NCI-H2029 treated with DMSO at 0.1 percent for 48 hours (cell line): ENCODE measurements around the gene DCP2.
A peak's percentile ranks its signal among the peaks of the same experiment; 100 is the strongest.

ENCODE experiments used
- DNase-seq: peaks from one replicate; lab custom pipeline; 2025; lab: John Stamatoyannopoulos, UW

The DCP2 gene

DNA sequence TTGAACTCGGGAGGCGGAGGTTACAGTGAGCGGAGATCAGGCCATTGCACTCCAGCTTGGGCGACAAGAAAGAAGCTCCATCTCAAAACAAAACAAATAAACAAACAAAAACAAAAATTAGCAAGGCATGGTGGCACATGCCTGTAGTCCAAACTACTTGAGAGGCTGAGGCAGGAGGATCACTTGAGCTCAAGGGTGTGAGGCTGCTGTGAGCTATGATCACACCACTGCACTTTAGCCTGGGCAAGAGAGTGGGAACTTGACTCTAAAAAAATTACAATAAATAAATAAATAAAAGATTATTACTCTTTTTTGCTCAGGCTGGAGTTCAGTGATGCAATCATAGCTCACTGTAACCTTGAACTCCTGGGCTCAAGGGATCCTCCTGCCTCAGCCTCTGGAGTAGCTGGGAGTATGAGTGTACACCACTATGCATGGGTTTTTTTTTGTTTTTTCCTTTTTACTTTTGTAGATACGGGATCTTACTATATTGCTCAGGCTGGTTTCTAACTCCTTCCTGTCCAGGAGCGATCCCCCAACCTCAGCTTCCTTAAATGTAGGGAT lies 9.0 kb upstream of the DCP2 start:
- DNase-seq, result no peak

DNA sequence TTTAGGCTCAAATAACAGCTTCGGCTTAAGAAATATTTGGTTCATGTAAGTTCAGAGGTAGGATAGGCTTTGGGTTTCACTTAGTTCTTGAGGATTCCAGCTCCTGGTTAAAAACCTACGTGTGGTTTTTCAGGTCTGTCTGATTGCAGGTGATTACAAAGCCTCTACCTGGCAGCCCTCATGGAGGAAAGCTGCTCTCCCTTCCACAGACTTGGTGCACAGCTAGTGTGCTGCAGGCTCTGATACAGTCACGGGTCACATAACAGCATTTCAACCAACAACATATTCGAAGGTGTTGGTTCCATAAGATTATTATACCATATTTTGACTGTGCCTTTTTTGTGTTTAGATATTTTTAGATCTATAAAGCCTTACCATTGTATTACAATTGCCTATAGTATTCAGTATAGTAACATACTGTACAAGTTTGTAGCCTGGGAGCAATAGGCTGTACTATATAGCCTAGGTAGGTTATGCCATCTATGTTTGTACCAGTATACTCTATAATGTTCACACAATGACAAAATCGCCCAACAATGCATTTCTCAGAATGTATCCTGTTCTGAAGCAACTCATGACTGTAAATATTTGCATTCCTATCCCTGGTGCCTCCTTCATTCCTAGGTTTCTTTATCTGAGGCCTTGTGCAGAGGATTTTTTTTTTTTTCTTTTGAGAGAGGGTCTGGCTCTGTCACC lies 8.0 kb upstream of the DCP2 start:
- DNase-seq, result no peak

DNA sequence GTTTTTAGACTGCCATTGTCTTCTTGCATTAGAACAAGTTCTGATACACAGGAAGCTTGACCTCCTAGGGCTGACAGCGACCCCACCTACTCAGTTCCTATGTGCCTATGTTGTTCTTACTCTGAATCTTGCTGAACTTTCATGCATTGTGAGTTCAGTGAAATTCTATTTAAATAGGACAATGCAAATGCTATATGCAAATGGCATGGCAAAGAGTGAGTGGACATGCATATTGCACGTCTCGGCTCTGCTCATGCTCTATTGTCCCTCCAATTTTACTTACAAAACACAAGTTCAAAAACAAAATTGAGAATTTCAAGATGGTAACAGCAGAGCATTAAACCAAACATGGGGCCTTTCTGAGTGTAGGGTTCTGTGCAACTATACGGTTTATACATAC lies 5.3 kb upstream of the DCP2 start:
- no peak for DNase-seq

DNA sequence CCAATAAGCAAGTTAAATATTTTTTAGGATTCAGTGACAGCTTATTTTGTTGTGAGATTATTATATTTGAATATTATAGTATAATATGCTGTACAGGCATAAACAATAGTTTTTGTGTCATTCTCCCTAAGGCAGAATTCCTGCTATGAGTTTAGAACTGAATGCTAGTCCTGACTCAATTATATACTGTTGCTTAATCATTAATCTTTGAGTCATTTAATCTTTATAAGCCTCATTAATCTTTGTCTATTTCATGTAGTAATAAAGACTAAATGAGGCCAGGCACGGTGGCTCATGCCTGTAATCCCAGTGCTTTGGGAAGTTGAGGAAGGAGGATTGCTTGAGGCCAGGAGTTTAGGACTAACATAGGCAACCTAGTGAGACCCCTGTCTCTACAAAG lies 3.6 kb upstream of the DCP2 start:
- no peak for DNase-seq

DNA sequence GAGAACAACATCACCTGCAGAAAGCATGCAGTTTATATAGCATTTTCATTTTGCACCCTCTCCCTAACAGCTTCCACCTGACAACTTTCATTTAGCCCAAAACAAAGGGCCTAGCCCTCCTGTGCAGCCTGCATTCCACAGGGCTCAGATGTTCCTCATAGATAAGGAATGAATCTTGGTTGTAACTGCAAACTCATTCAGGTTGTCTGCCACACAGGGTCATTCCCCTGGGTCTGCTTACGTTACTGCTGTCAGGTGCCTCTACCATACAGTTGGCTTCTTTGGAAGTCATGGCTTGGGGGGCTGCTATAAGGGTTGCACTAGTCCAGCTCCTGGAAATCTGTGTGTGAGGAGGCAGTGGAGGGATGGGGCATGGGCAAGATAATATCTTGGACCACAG lies 2.7 kb upstream of the DCP2 start:
- no peak for DNase-seq

DNA sequence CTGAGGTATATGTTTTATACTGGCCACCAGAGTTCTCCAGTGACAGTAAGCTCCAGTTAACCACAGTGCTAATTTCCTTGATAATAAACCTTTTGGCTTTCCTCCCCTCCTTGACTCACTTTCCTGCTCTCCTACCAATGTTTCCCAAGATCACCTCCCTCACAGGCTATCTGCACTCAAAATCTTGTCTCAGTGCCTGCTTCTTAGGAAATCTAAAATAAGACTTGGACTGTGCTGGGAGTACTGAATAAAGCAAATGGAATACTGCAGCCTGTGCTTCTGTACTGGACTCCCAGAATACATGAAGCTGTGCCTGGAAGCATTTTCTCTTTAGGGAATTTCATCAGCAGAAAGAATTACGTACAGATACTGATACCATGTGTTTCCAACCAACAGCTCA lies 1.7 kb upstream of the DCP2 start:
- DNase-seq, result no peak

DNA sequence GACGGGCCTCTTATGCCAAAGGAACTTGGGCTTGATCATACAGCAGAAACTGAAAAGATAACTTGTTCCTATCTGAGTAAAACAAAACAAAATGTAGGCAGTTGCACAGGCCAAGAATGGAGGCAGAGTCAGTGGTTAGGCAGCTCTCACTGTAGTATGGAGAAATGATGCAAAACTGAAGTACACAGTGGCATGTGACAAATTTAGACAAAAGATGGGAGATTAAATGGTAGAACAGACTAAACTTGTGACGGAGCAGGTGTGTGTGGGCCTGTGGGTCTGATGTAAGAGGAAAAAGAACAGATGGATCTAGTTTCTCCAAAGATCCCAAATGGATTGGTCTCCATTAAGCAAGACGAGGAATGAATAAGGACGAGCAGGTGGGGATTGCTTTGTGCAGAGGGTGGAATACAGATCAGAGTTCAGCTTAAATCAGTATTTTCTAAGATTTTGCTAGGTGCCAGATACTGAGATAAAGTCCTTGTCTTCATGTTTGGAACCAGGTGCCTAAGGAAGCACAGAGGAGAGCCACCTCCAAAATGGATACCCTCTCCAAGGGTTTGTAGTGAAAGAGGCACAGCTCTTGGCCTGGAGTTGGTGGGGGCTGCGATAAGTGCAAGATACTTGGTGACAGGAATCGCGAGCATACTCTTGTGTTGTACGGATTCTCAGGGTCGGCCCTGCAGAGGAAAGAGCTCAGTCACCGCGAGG lies 722 bp upstream of the DCP2 start:
- DNase-seq, result peak; percentile 84

DNA sequence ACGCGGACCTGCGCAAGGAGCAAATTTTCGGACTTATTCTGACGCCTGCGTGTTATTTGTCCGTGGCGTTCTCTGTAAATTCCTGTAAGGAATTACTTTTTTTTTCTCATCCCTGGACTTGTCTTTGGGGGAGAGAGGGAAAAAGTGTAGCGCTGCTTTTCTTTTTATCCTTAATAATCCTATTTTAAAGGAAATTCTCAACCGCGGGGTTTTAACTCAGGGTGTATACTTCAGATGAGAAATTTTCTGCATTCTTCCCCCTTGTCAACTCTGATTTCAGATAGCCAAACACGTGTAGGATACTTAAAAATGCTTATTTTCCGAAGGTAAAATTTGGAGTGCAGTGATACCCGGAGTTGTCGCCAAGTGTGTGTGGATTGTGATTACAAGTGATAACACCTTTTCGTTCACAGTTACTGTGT lies 853 bp downstream of the DCP2 start:
- DNase-seq, result no peak

DNA sequence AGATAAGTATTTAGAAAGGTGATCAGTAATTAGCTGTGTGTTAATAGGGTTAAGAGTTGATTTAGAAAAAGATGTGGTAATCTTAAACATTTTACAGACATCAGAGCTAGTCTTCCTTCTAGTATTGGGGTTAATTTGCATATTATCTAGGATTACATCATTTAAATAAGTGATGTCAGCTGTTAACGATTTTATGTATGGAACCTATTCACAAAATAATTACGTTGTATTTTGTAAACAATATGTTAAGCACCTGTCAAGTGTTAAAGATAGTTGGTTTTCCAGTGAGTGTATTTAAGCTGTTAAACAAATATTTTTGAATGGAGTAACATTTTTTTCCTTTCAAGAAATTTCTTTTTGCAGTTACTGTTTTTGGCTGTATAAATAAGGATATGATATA lies 2.2 kb downstream of the DCP2 start:
- DNase-seq, result no peak

DNA sequence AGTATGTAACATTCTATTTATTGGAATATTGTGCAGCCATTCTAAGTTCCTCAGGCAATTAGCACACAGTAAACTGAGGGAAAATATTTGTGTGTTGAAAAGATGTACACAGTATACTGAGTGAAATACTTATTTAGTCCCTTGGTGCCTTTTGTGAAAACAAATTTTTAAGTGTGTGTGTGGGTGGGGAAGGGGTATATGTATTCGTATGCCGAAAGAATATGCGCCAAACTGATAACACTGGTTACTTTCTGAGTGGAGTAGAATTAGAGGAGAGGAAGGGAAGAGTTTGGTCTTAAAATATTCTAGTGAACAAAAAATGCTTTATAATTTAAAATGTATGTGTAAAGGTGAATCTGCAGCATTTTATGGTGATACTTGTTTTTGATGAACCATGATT lies 3.1 kb downstream of the DCP2 start:
- DNase-seq, result no peak

DNA sequence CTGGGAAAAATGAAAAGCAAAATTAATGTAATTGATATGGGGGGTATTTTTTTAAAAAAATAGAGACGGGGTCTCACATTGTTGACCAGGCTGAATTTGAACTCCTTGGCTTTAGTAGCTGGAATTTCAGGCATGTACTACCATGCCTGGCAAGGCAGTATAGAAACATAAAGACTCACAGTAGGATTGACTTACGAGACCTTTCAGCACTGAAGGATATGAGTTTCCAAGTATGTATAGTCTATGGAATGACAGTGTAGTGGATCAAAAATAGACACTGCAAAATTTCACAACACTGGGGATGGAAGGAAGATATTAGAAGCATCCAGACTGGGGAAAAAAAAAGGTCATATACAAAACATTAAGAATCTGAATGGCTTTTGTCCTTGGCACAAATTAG lies 6.8 kb downstream of the DCP2 start:
- no peak for DNase-seq

DNA sequence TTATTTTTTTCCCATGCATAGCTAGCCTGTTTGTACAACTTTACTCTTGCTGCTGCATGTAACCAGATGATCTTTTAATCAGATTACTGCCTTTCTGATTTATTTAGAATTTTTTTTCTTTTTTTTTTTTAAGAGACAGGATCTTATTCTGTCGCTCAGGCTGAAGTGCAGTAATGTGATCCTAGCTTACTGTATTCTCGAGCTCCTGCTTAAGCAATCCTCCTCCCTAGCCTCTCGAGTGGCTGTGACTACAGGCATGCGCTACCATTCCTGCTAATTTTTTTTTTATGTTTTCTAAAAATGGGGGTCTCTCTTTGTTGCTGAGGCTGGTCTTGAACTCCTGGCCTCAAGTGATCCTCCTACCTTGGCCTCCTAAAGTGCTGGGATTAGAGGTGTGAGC lies 9.6 kb downstream of the DCP2 start:
- no peak for DNase-seq

DNA sequence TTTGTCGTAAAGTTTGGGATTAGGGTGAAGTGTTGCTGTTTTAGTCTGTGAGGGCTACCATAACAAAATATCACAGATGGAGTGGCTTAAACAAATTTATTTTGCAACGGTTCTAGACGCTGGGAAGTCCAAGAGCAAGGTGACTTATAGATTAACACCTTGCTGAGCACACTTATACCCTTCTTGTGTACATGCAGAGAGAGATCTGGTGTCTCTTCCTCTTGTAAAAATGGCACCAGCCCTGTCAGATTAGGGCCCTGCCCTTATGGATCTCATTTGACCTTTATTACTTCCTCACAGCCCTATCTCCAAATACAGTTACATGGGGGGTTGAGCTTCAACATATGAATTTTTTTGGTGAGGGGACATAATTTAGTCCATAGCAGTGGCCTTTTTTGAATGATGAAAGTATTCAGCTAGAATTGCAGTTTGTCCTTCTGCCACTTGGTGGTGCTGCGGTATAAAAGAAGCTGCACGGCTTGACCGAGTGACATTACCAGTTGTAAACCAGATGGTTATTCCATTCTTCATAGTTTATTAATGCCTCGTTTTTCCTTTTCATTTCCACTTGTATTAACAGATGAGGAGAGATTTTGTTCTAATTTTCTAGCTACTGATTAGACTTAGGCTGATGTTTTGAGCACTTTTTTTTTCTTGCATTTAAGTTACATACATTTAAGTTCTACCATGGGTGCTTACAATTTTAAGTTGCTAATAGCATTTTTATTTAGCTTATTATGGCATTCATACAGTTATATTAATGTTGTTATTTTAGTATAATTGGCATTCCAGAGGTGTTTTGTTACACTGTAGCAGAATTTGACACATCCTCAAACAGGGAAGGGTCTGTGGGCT lies 19.4 kb downstream of the DCP2 start:
- no peak for DNase-seq

DNA sequence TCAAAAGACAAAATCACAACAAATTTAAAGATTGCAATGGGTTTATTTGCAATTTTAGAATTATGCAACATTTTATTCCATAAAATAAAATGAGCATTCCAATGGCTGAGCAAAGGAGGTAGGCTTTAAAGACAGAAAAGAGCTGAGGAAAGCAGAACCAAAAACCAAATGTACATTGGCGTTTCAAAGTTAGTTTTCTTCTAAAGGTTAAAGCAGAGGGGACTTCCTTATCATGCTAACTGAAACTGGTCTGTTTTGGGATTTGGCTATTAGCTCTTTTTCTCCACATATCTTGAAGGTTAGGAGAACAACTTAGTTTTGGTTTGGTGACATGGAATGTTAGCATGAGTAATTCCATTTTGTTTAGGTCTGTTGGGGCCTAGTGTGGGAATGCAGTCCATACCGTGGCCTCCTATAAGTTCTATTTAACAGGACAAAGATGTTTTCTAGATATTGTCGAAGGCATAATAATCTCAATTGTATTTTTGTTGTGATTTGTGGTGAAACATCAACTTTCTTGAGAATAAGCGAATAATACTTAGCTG lies 20.3 kb downstream of the DCP2 start:
- no peak for DNase-seq

DNA sequence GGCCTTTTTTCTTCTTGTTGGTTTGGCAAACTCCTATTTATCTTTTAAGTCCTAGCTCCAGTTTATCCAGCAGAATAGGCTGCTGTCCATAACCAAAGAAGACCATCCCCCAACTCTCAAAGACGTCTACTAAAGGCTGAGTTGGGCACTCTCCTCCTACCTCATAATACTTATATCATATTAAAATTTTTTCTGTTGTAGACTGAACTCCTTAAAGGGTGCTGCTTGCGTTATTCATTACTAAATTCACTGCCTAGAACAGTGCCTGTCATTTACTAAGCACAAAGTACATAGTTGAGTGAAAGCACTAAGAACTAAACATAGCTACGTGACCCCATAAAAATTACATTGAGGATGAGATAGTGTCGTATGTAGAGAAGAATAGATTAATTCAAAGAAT lies 21.7 kb downstream of the DCP2 start:
- no peak for DNase-seq

DNA sequence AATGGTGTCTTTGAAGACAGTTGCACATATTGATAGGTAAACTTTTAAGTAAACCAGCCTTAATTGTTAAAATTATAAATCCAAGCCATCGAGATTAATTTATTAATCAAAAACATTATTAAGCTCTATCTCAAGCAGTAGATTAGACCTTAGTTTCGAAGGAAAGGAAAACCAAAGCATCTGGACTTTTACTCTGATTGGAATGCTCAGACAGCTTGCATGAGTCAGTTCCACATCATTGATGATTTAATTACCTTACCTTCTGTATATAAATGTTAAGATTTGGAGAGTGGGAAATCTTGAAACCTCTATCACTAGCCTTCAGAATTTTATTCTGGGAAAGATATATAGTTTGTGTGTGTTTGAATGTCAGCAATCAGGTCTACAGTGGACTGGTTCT lies 23.9 kb downstream of the DCP2 start:
- no peak for DNase-seq

DNA sequence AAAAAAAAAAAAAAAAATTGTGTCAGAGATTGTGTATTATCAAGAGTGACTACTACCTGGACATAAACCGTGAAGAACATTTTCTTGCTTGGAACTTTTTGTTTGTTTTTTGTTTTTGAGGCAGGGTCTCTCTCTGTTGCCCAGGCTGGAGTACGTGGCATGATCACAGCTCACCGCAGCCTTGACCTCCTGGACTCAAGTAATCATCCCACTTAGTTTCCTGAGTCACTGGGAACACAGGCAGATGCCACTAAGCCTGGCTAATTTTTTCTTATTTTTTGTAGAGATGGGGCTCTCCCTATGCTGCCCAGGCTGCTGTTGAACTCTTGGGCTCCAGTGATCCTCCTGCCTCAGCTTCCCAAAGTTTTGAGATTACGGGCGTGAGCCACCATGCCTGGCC lies 25.8 kb downstream of the DCP2 start:
- no peak for DNase-seq

DNA sequence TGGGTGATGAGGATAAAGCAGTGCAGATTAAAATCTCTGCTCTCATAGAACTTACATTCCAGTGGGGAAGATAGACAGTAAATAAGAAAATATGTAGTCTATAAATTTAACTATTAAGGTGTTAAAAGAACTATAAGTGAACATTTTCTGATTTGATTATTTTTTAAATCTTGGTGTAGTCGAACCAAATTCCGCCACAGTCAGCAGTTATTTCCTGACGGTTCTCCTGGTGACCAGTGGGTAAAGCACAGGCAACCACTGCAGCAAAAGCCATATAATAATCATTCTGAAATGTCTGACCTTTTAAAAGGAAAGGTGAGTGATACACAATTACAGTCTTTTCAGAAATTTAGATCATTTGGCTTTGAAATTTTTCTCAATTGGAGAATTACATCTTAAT lies 27.2 kb downstream of the DCP2 start:
- no peak for DNase-seq

DNA sequence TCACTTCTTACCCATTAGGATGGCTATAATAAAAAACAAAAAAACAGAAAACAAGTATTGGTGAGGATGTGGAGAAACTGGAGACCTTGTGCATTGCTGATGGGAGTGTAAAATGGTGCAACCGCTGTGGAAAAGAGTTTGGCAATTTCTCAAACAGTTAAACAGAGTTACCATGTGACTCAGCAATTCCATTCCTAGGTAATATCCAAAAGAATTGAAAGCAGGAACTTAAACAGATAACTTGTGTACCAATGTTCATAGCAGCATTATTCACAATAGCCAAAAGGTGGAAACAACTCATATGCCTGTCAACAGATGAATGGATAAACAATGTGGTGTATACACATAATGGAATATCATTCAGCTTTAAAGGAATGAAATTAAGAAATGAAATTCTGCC lies 28.9 kb downstream of the DCP2 start:
- no peak for DNase-seq

DNA sequence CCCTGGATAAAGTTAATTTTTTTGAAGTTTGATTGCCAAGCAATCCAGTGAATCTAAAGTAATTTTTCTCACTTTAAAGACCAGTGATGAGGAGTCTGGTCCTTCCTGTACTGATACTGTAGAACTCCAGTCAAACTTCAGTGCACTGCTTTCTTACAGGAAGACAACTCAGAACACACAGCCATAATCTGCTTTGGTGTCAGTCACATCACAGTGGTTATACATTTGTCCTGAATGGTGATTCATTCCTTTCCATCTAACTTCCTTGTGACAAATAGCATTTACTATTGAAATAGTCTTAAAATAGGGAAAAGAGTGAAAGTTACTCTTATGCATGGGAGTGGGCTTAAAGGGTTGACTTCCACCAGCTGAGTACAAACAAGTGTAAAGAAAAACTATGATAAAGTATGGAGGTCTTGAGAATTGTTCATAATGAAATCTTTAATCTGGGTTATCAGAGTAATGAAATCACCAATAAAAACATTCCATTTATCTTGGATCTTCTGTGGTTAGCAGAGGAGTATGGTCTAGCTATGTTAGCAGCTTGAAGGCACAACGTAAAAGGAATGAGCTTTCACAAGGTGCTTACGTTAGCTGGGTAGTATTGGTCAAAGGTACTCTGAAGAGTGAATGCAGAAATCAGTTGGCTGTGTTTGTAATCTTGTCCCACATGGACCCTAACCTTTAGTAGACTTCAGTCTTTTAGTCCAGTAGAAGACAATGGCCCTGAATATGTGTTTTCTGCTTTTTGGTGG lies 41.5 kb downstream of the DCP2 start:
- no peak for DNase-seq

DNA sequence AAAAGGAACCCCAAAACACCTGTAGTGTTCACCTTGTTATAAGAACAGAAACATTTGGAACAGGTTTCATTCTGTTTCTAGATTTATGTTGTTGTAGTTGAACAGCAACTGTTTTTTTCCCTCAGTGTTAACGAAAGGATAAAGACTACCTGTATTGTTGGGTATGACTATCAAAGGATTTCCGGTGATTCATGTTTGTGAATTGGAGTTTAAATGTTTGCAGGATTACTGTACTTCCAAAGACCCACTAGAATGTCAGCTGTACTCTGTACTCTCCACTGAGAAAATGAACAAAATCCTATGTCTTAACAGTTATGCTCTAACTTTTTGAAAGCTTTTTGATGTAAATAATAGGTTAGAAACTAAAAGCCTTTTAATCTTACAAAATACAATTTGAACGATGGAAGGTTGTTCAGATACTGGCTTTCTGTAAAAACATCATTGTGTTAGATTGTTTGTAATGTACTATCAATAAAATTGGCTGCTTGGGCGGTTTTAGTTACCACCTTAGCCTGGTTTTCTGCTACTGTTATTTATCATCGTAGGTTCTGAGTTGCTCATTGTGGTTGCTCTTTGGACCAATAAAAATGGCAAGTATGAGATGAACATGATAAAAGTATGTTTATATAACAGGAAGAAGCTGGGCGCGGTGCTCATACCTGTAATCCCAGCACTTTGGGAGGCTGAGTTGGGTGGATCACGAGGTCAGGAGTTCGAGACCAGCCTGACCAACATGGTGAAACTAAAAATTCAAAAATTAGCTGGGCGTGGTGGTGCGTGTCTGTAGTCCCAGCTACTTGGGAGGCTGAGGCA lies 44.1 kb downstream of the DCP2 start:
- DNase-seq, result no peak
